HepG2 (cell line): ENCODE data around the gene CST3. TPM values are rescaled to one million over a fixed set of nuclear protein-coding genes. Genes with fewer than 3 reads are reported as not detected.

Experiments
- DNMT1 ChIP-seq: sonication (generic); formaldehyde crosslinking; IDR thresholded peaks from 2 replicates; pipeline ENCODE4 v1.5.1; 2020; ENCODE audit warnings: mild to moderate bottlenecking, missing genetic modification reagents
- DPF2 ChIP-seq: sonication (generic); formaldehyde crosslinking; IDR thresholded peaks from 2 replicates; pipeline ENCODE4 v1.4.0; 2020; ENCODE audit warnings: mild to moderate bottlenecking, low read depth, missing genetic modification reagents, borderline replicate concordance
- GABPA ChIP-seq, 2 experiments: IDR thresholded peaks; 2 replicates each; pipeline ENCODE4 v1.6.1; 2011 to 2016; ENCODE audit warnings: low read depth in 2 of 2, low read length in 1 of 2, missing biosample characterization in 1 of 2, missing genetic modification characterization in 1 of 2
- HNF4A ChIP-seq: sonication (generic); formaldehyde crosslinking; IDR thresholded peaks from 2 replicates; pipeline ENCODE4 v1.4.0; 2020; ENCODE audit warnings: missing genetic modification reagents
- KLF13 ChIP-seq: sonication (generic); formaldehyde crosslinking; IDR thresholded peaks from 2 replicates; pipeline ENCODE4 v1.4.0; 2020; ENCODE audit warnings: mild to moderate bottlenecking, missing genetic modification reagents
- MEF2D ChIP-seq: sonication (generic); formaldehyde crosslinking; IDR thresholded peaks from 2 replicates; pipeline ENCODE4 v1.5.1; 2020; ENCODE audit warnings: mild to moderate bottlenecking, missing genetic modification reagents
- PAX8 ChIP-seq: sonication (generic); formaldehyde crosslinking; IDR thresholded peaks from 2 replicates; pipeline ENCODE4 v1.8.0; 2022; ENCODE audit warnings: mild to moderate bottlenecking, missing genetic modification reagents, borderline replicate concordance
- POLR2A ChIP-seq, 2 experiments: IDR thresholded peaks; 2 replicates each; pipeline ENCODE4 v1.6.1; 2011; ENCODE audit warnings: low read depth in 2 of 2, low read length in 2 of 2, mild to moderate bottlenecking in 1 of 2, moderate library complexity in 1 of 2; ENCODE audit not compliant: insufficient read depth in 1 of 2
- SALL1 ChIP-seq: sonication (generic); formaldehyde crosslinking; IDR thresholded peaks from 2 replicates; pipeline ENCODE4 v1.8.0; 2022; ENCODE audit warnings: mild to moderate bottlenecking, missing genetic modification reagents
- SMAD9 ChIP-seq: sonication (generic); formaldehyde crosslinking; IDR thresholded peaks from 2 replicates; pipeline ENCODE4 v1.5.1; 2020; ENCODE audit warnings: mild to moderate bottlenecking, missing genetic modification reagents
- SRSF1 ChIP-seq: fragments of 200-400 bp; formaldehyde crosslinking; optimal IDR thresholded peaks from 2 replicates; pipeline ENCODE3; 2017; ENCODE audit warnings: mild to moderate bottlenecking, low read depth, low read length, moderate library complexity
- ZFP36 ChIP-seq: fragments of 150-350 bp; IDR thresholded peaks from 2 replicates; pipeline ENCODE4 v1.6.1; 2018; ENCODE audit warnings: borderline replicate concordance, low read length, low read depth; ENCODE audit not compliant: partially characterized antibody
- ZNF274 ChIP-seq: sonication (generic); formaldehyde crosslinking; IDR thresholded peaks from 2 replicates; pipeline ENCODE4 v1.5.1; 2020; ENCODE audit warnings: mild to moderate bottlenecking, missing genetic modification reagents
- ZNF30 ChIP-seq: sonication (generic); formaldehyde crosslinking; IDR thresholded peaks from 2 replicates; pipeline ENCODE4 v1.5.0; 2020; ENCODE audit warnings: mild to moderate bottlenecking, missing genetic modification reagents
- ZNF598 ChIP-seq: sonication (generic); formaldehyde crosslinking; IDR thresholded peaks from 2 replicates; pipeline ENCODE4 v1.5.1; 2020; ENCODE audit warnings: mild to moderate bottlenecking, missing genetic modification reagents, borderline replicate concordance
- ZNF652 ChIP-seq: IDR thresholded peaks from 2 replicates; pipeline ENCODE4 v1.6.1; 2016; ENCODE audit warnings: low read depth, borderline replicate concordance
- polyA plus RNA-seq, 8 experiments: library from polyadenylated mRNA; depleted of rRNA in 3 of 8; stranded (reverse) in 7 of 8; unstranded in 1 of 8; fragments of >200 nt; fragmentation: Illumina TruSeq in 4 of 8; extraction: Trizol in 4 of 8; gene quantifications; 2 replicates each; pipeline versions ENCODE4 v1.2.1 to v1.2.3, GENCODE V29; 2011 to 2016; ENCODE audit warnings: low read depth in 4 of 8, missing spikeins in 1 of 8, mixed read lengths in 1 of 8; ENCODE audit not compliant: insufficient read depth in 1 of 8
- total RNA-seq, 5 experiments: library from RNA; depleted of rRNA; stranded (reverse); fragments of >200 nt; fragmentation: Illumina TruSeq; extraction: Trizol; gene quantifications; 2 replicates each; pipeline ENCODE4 v1.2.3, GENCODE V29; 2016; ENCODE audit warnings: low read depth in 1 of 5
- TF ChIP-seq, protein P1 (sequence below): sonication (generic); formaldehyde crosslinking; IDR thresholded peaks from 2 replicates; pipeline ENCODE4 v1.4.0; 2020; ENCODE audit warnings: mild to moderate bottlenecking, missing genetic modification reagents
- TF ChIP-seq, protein P2 (sequence below): sonication (generic); formaldehyde crosslinking; IDR thresholded peaks from 2 replicates; pipeline ENCODE4 v1.5.1; 2020; ENCODE audit warnings: missing genetic modification reagents, mild to moderate bottlenecking, borderline replicate concordance
- TF ChIP-seq, protein P3 (sequence below): sonication (generic); formaldehyde crosslinking; IDR thresholded peaks from 2 replicates; pipeline ENCODE4 v1.4.0; 2020; ENCODE audit warnings: missing genetic modification reagents; ENCODE audit errors: not compliant biosample characterization
- TF ChIP-seq, protein P4 (sequence below): sonication (generic); formaldehyde crosslinking; IDR thresholded peaks from 2 replicates; pipeline ENCODE4 v1.4.0; 2020; ENCODE audit warnings: mild to moderate bottlenecking, missing genetic modification reagents
- TF ChIP-seq, protein P5 (sequence below): sonication (generic); formaldehyde crosslinking; IDR thresholded peaks from 2 replicates; pipeline ENCODE4 v1.9.0; 2021; ENCODE audit warnings: missing genetic modification reagents, borderline replicate concordance

Gene CST3
- total and polyA plus RNA-seq, 2 of the 13 experiments (the other 11 are each of a cell fraction or from before 2014, with no cell fraction given): 690 to 1,005 TPM

DNA sequence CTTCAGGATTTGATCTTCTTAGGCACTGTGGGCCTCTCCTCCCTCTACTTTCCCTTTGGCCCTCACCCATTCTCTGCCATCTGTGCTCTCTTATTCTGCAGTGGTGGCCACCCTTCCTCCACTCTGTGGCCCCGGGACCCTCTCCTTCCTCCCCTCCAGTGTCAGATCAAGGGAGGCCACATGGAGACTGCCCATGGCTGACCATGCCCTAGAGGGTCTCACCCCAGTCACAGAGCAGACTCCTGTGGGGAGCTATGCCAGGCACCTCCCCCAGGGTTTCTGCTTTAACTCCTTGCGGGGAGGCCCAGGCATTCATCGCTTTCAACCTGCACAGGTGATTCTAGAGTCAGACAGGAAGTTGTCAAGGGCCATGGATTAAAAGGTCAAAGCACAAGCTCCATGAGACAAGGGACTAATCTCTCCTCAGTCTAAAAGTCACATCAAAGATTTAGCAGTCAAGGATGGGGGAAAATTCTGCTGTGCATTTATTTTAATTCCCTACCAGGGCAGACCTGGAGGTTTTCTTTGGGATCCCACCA is 15.7 kb upstream of the CST3 start (continued):
- TF ChIP-seq GABPA (IDR thresholded peaks at IDR 0.05; ENCODE audit: low read depth, low read length) (no peak), GABPA (CRISPR knock-in tag; IDR thresholded peaks at IDR 0.05; ENCODE audit: low read depth) (peak; percentile 64), DPF2 (CRISPR knock-in tag) (no peak), ZNF598 (CRISPR knock-in tag) (no peak), ZNF274 (CRISPR knock-in tag) (0 out of 2 replicates have a peak, but pooled peaks have one; percentile 24), SRSF1 (no peak), PAX8 (CRISPR knock-in tag) (no peak), ZFP36 (no peak), SALL1 (CRISPR knock-in tag) (peak; percentile 9; the same call in 1 of the 2 replicates), ZNF652 (CRISPR knock-in tag) (peak; percentile 85), ZNF30 (no peak), POLR2A (IDR thresholded peaks at IDR 0.05; ENCODE audit: insufficient read depth in 1 of 2, low read depth in 2 of 2, low read length in 2 of 2) (no peak), HNF4A (peak; percentile 52), KLF13 (CRISPR knock-in tag) (no peak), MEF2D (CRISPR knock-in tag) (no peak), DNMT1 (CRISPR knock-in tag) (no peak), SMAD9 (CRISPR knock-in tag) (peak; percentile 51; the same call in 1 of the 2 replicates)
- TF ChIP-seq, protein P1, sequence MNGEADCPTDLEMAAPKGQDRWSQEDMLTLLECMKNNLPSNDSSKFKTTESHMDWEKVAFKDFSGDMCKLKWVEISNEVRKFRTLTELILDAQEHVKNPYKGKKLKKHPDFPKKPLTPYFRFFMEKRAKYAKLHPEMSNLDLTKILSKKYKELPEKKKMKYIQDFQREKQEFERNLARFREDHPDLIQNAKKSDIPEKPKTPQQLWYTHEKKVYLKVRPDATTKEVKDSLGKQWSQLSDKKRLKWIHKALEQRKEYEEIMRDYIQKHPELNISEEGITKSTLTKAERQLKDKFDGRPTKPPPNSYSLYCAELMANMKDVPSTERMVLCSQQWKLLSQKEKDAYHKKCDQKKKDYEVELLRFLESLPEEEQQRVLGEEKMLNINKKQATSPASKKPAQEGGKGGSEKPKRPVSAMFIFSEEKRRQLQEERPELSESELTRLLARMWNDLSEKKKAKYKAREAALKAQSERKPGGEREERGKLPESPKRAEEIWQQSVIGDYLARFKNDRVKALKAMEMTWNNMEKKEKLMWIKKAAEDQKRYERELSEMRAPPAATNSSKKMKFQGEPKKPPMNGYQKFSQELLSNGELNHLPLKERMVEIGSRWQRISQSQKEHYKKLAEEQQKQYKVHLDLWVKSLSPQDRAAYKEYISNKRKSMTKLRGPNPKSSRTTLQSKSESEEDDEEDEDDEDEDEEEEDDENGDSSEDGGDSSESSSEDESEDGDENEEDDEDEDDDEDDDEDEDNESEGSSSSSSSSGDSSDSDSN (CRISPR knock-in tag): no peak
- TF ChIP-seq, protein P2, sequence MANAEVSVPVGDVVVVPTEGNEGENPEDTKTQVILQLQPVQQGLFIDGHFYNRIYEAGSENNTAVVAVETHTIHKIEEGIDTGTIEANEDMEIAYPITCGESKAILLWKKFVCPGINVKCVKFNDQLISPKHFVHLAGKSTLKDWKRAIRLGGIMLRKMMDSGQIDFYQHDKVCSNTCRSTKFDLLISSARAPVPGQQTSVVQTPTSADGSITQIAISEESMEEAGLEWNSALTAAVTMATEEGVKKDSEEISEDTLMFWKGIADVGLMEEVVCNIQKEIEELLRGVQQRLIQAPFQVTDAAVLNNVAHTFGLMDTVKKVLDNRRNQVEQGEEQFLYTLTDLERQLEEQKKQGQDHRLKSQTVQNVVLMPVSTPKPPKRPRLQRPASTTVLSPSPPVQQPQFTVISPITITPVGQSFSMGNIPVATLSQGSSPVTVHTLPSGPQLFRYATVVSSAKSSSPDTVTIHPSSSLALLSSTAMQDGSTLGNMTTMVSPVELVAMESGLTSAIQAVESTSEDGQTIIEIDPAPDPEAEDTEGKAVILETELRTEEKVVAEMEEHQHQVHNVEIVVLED (CRISPR knock-in tag): no peak
- TF ChIP-seq, protein P3, sequence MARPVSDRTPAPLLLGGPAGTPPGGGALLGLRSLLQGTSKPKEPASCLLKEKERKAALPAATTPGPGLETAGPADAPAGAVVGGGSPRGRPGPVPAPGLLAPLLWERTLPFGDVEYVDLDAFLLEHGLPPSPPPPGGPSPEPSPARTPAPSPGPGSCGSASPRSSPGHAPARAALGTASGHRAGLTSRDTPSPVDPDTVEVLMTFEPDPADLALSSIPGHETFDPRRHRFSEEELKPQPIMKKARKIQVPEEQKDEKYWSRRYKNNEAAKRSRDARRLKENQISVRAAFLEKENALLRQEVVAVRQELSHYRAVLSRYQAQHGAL (CRISPR knock-in tag): no peak
- TF ChIP-seq, protein P4, sequence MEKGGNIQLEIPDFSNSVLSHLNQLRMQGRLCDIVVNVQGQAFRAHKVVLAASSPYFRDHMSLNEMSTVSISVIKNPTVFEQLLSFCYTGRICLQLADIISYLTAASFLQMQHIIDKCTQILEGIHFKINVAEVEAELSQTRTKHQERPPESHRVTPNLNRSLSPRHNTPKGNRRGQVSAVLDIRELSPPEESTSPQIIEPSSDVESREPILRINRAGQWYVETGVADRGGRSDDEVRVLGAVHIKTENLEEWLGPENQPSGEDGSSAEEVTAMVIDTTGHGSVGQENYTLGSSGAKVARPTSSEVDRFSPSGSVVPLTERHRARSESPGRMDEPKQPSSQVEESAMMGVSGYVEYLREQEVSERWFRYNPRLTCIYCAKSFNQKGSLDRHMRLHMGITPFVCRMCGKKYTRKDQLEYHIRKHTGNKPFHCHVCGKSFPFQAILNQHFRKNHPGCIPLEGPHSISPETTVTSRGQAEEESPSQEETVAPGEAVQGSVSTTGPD (CRISPR knock-in tag): no peak
- TF ChIP-seq, protein P5, sequence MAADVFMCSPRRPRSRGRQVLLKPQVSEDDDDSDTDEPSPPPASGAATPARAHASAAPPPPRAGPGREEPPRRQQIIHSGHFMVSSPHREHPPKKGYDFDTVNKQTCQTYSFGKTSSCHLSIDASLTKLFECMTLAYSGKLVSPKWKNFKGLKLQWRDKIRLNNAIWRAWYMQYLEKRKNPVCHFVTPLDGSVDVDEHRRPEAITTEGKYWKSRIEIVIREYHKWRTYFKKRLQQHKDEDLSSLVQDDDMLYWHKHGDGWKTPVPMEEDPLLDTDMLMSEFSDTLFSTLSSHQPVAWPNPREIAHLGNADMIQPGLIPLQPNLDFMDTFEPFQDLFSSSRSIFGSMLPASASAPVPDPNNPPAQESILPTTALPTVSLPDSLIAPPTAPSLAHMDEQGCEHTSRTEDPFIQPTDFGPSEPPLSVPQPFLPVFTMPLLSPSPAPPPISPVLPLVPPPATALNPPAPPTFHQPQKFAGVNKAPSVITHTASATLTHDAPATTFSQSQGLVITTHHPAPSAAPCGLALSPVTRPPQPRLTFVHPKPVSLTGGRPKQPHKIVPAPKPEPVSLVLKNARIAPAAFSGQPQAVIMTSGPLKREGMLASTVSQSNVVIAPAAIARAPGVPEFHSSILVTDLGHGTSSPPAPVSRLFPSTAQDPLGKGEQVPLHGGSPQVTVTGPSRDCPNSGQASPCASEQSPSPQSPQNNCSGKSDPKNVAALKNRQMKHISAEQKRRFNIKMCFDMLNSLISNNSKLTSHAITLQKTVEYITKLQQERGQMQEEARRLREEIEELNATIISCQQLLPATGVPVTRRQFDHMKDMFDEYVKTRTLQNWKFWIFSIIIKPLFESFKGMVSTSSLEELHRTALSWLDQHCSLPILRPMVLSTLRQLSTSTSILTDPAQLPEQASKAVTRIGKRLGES (CRISPR knock-in tag): no peak
